Measurements from ENCODE around the gene PTAR1. TPM values are rescaled to one million over a fixed set of nuclear protein-coding genes. Genes with fewer than 3 reads are reported as not detected.
A peak's percentile ranks its signal among the peaks of the same experiment; 100 is the strongest.

PTAR1 gene
- total RNA-seq, 1 donor: 66.6 TPM

DNA sequence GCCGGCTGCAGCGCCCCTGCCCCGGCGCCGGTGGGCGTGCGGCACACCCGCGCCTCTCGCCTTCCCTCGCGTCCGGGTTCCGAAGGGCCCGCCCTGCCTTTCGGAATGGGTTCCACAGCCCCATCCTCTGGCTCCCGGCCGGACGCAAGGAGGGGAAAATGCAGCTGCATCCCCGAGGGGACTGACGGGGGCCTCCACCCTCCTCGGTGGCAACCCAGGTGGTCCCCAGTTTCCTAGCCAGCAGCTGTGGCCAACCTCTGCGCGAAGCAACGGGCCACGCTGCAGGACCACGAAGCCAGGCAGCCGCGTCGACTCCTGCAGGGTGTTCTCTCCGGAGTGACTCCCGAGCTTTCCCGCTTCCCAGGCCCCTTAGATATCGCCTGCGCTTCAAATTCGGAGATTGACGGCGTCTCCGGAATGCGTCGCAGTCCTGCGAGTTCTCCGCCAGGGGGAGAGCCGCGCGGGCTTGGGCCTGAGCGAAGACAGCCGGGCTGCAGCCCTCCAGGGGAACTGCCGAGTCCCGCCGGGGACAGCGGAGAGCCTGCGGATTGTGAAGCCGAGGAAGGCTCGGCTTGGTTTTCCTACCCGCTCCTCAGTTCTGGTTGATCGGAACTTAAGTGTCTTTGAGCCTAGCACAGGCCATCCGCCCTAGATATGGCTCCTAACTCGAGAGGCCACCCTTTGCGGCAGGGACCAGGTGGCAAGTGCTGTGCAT is 87.1 kb downstream of the PTAR1 start:
- H2AFZ ChIP-seq (ENCODE audit: low read length): peak overlapping the region; percentile 97
- TF ChIP-seq, protein P1, sequence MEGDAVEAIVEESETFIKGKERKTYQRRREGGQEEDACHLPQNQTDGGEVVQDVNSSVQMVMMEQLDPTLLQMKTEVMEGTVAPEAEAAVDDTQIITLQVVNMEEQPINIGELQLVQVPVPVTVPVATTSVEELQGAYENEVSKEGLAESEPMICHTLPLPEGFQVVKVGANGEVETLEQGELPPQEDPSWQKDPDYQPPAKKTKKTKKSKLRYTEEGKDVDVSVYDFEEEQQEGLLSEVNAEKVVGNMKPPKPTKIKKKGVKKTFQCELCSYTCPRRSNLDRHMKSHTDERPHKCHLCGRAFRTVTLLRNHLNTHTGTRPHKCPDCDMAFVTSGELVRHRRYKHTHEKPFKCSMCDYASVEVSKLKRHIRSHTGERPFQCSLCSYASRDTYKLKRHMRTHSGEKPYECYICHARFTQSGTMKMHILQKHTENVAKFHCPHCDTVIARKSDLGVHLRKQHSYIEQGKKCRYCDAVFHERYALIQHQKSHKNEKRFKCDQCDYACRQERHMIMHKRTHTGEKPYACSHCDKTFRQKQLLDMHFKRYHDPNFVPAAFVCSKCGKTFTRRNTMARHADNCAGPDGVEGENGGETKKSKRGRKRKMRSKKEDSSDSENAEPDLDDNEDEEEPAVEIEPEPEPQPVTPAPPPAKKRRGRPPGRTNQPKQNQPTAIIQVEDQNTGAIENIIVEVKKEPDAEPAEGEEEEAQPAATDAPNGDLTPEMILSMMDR (IDR thresholded peaks at IDR 0.05; ENCODE audit: extremely low read depth, low read depth, low read length): peak; percentile 83

GRCh38 chr9:69671879-69672595 is 87.8 kb downstream of the PTAR1 start, which contains the start of gene APBA1:
Gene APBA1 (minus strand): TSS chr9:69672371.
- peak within 1 kb of the TSS; percentile 53 for H3K27ac ChIP-seq (ENCODE audit: low read depth, low read length)
- H2AFZ ChIP-seq (ENCODE audit: low read length): peak within 1 kb of the TSS; percentile 97

More for the DNA sequence above, 87.1 kb downstream of the PTAR1 start:
- Histone ChIP-seq H3K27me3 (ENCODE audit: insufficient read depth, low read length) (no peaks in the 10 kb centered on the region), H3K9me3 (ENCODE audit: low read depth, low read length) (no peaks in the 10 kb centered on the region), H3K27ac (ENCODE audit: low read depth, low read length) (peak overlapping the region; percentile 53), H3K36me3 (ENCODE audit: insufficient read depth, low read length) (no peaks in the 10 kb centered on the region), H3K79me2 (ENCODE audit: insufficient read depth, low read length) (peaks cover 3% of the 10 kb centered on the region), H3K4me1 (ENCODE audit: insufficient read depth, low read length) (peaks cover 24% of the 10 kb centered on the region), H3K4me2 (ENCODE audit: insufficient read depth, low read length) (peak overlapping the region; percentile 87), H3K4me3 (ENCODE audit: insufficient read depth, low read length) (peak overlapping the region; percentile 74), H4K20me1 (ENCODE audit: insufficient read depth, low read length) (no peaks in the 10 kb centered on the region)
- peak; percentile 97 for DNase-seq (ENCODE audit: insufficient read length, low spot score, missing footprints)

DNA sequence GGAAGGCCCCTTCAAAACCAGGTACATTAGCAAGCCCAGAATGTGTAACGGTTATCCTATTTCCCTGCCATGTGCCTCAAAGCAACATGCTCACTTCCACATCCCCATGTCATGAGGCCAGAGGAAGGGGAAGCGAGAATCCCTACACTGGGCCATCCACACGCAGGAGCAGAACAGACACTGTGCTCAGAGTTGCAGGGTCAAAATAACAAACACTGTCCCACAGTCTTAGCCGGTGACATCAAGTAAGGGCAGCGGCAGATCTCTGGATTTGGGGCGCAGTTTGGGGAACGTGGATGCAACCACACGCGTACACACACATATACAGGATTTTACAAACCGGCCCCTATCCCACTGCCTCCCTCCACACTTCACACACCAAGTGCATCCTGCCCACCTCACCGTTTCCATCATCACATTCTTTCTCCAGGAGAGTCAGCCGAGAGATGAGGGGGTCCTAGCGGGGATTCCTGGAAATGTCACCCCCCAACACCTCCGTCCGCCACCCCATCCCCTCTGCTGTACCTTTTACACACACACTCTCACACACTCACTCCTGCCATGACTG is 88.4 kb downstream of the PTAR1 start:
- H3K27me3 ChIP-seq (ENCODE audit: insufficient read depth, low read length): no peaks in the 10 kb centered on the region
- H3K4me1 ChIP-seq (ENCODE audit: insufficient read depth, low read length): peaks cover 24% of the 10 kb centered on the region
- H3K79me2 ChIP-seq (ENCODE audit: insufficient read depth, low read length): peaks cover 3% of the 10 kb centered on the region
- no peaks in the 10 kb centered on the region for H3K9me3 ChIP-seq (ENCODE audit: low read depth, low read length)
- H2AFZ ChIP-seq (ENCODE audit: low read length): peak overlapping the region; percentile 74
- H3K4me3 ChIP-seq (ENCODE audit: insufficient read depth, low read length): peak overlapping the region; percentile 74
- no peak overlapping the region for H3K27ac ChIP-seq (ENCODE audit: low read depth, low read length)
- H3K36me3 ChIP-seq (ENCODE audit: insufficient read depth, low read length): no peaks in the 10 kb centered on the region
- peak overlapping the region; percentile 81 for H3K4me2 ChIP-seq (ENCODE audit: insufficient read depth, low read length)
- TF ChIP-seq, protein P1 (IDR thresholded peaks at IDR 0.05; ENCODE audit: extremely low read depth, low read depth, low read length): no peak
- peak; percentile 58 for DNase-seq (ENCODE audit: insufficient read length, low spot score, missing footprints)
- H4K20me1 ChIP-seq (ENCODE audit: insufficient read depth, low read length): no peaks in the 10 kb centered on the region

More at GRCh38 chr9:69671879-69672595, 87.8 kb downstream of the PTAR1 start, which contains the start of gene APBA1:
- Histone ChIP-seq H3K4me3 (ENCODE audit: insufficient read depth, low read length) (peak within 1 kb of the TSS; percentile 74), H3K4me2 (ENCODE audit: insufficient read depth, low read length) (peak within 1 kb of the TSS; percentile 87), H3K9me3 (ENCODE audit: low read depth, low read length) (no peaks in the 10 kb centered on the region), H3K4me1 (ENCODE audit: insufficient read depth, low read length) (peaks cover 24% of the 10 kb centered on the region), H4K20me1 (ENCODE audit: insufficient read depth, low read length) (no peaks in the 10 kb centered on the region), H3K27me3 (ENCODE audit: insufficient read depth, low read length) (no peaks in the 10 kb centered on the region), H3K79me2 (ENCODE audit: insufficient read depth, low read length) (peaks cover 3% of the 10 kb centered on the region), H3K36me3 (ENCODE audit: insufficient read depth, low read length) (no peaks in the 10 kb centered on the region)
- DNase-seq (ENCODE audit: insufficient read length, low spot score, missing footprints): peak; percentile 91
- TF ChIP-seq, protein P1 (IDR thresholded peaks at IDR 0.05; ENCODE audit: extremely low read depth, low read depth, low read length): no peak
